Stomach smooth muscle (tissue), 2 donors: Measurements from ENCODE around the gene MKNK2.
"Not testable (repeated sequence)": the region's sequence is repeated elsewhere in the genome, so short reads cannot be mapped to it uniquely, and the experiment has no call there.

Source experiments
- H3K27ac ChIP-seq: one replicate; pipeline ENCODE4 v1.7.0; 2013; ENCODE audit warnings: mild to moderate bottlenecking, low read length, inconsistent platforms
- H3K27me3 ChIP-seq, 2 donors: one replicate each; pipeline ENCODE4 v1.7.0; 2013; ENCODE audit warnings: low read length in 2 of 2; ENCODE audit not compliant: insufficient read depth in 2 of 2, control insufficient read depth in 1 of 2
- H3K36me3 ChIP-seq, 2 donors: one replicate each; pipeline ENCODE4 v1.7.0; 2013; ENCODE audit warnings: low read length in 2 of 2; ENCODE audit not compliant: control insufficient read depth in 2 of 2, insufficient read depth in 2 of 2
- H3K4me1 ChIP-seq: one replicate; pipeline ENCODE4 v1.7.0; 2013; ENCODE audit warnings: low read length; ENCODE audit not compliant: control insufficient read depth, insufficient read depth
- H3K4me3 ChIP-seq, 2 donors: one replicate each; pipeline ENCODE4 v1.7.0; 2013; ENCODE audit warnings: low read length in 2 of 2
- H3K9ac ChIP-seq, 2 donors: one replicate each; pipeline ENCODE4 v1.7.0; 2013; ENCODE audit warnings: low read length in 2 of 2, mild to moderate bottlenecking in 1 of 2
- H3K9me3 ChIP-seq, 2 donors: one replicate each; pipeline ENCODE4 v1.7.0; 2013; ENCODE audit warnings: low read length in 2 of 2; ENCODE audit not compliant: control insufficient read depth in 2 of 2
- donor health status: healthy.
- donor health status: Pancreatic carcinoma.

MKNK2 gene

GRCh38 chr19:2034253-2034652 is 16.8 kb downstream of the MKNK2 start:
- not testable (repeated sequence) for H3K36me3 ChIP-seq, H3K27ac ChIP-seq, H3K9ac ChIP-seq, H3K4me3 ChIP-seq, H3K27me3 ChIP-seq, H3K9me3 ChIP-seq
- H3K4me1 ChIP-seq = peaks cover 17% of the 10 kb centered on the region

DNA sequence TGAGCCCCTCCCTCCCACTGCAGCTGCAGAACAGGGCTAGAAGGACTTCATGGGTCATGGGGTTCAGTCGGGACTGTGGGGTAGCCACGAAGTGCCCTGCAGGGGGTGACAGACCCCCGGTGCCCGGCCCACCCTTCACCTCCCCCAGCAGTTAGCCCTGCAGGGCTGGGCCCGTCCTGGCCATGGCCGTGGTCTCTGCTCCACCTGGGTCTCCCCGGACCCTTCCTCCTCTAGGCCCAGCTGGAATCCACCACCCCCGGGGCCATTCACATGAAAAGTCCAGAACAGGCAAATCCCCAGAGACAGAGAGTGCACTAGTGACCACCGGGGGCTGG is 17.3 kb downstream of the MKNK2 start:
- Histone ChIP-seq H3K27ac (no peak overlapping the region), H3K4me3 (no peak overlapping the region), H3K9me3 (peaks cover 0 to 5% of the 10 kb centered on the region in 2 donors), H3K9ac (no peak overlapping the region), H3K36me3 (no peaks in the 10 kb centered on the region), H3K27me3 (no peaks in the 10 kb centered on the region), H3K4me1 (peaks cover 17% of the 10 kb centered on the region)

DNA sequence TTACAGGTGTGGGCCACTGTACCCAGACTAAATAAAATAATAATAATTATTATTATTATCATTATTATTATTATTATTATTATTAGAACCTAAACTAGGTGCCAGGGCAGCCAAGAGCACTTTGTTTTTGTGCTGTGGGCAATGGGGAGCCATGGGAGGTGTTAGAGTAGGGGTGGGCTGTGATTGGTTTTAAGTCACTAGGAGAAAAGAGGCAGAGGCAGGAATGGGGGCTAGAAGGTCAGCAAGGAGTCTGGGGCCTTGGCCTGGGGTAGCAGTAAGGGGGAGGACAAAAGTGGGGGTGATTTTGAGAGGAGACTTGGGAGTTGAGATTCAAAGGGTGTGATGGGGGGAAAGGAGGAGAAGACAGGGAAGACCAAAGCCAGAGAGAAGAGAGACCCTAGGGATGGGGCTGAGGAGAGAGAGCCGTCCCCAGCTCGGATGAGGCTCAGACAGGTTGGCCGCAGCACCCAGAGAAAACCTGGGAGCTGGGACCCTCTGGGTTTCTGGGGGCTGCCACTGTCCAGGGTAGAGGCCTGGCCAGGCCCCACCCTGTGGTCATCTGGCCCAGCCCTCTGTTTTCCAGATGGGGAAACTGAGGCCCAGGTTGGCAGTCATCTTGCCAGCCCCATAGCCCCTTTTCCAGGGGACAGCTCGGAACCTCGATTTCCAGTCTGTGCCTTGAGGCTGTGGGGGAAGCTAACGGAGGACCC is 17.8 kb downstream of the MKNK2 start:
- Histone ChIP-seq H3K9ac (no peak overlapping the region), H3K9me3 (peaks cover 0 to 5% of the 10 kb centered on the region in 2 donors), H3K27ac (peak overlapping the region; percentile 91), H3K4me3 (no peak overlapping the region), H3K4me1 (peaks cover 17% of the 10 kb centered on the region), H3K36me3 (no peaks in the 10 kb centered on the region), H3K27me3 (no peaks in the 10 kb centered on the region)

DNA sequence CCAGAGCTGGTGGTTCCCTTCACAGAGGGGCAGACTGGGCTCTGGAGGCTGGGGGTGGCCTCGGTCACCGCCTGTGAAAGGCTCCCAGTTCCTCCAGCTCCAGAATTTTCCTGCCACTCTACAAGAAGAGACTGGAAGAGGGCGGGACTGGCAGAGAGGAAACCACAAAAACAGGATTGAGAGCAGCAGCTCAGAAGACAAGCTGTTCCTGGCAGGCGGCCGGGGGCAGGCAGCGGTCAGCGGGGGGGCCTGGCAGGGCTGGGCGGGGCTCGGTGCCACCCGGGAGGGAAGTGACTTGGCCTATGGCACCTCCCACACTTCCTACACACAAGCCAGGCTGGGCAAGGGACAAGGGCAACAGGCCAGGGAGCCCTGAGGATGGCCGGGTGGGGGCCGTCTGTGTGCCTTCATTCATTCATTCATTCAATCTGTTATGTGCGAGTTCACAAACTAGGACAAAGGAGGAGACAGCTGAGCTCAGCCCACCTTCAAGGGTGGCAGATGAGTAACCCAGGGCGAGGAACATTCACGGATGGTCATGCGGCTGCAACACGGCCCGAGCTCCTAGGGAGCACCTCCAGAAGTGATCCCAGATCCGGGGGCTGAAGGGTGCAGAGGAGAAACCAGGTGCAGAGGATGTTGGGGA is 18.6 kb downstream of the MKNK2 start:
- H3K36me3 ChIP-seq = no peaks in the 10 kb centered on the region
- peak overlapping the region; percentile 91 for H3K27ac ChIP-seq
- no peaks in the 10 kb centered on the region for H3K27me3 ChIP-seq
- peaks cover 17% of the 10 kb centered on the region for H3K4me1 ChIP-seq
- H3K4me3 ChIP-seq = peak overlapping the region; percentile 22 to 60
- peak overlapping the region; percentile 55 to 70 for H3K9ac ChIP-seq
- H3K9me3 ChIP-seq = peaks cover 0 to 5% of the 10 kb centered on the region in 2 donors

DNA sequence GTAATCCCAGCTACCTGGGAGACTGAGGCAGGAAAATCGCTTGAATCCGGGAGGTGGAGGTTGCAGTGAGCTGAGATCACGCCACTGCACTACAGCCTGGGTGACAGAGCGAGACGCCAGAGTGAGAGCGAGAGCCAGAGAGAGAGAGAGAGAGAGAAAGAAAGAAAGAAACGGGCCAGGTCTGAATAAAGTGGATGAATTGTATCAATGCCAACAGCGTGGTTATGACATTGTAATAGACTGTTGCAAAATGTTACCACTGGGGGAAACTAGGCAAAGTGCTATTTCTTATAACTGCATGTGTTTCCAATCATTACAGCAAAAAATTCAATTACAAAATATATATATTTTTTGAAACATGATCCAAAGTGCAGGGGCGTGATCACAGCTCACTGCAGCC is 23.7 kb downstream of the MKNK2 start:
- Histone ChIP-seq H3K9ac (no peak overlapping the region), H3K9me3 (no peaks in the 10 kb centered on the region), H3K36me3 (no peaks in the 10 kb centered on the region), H3K4me3 (no peak overlapping the region), H3K27me3 (no peaks in the 10 kb centered on the region), H3K27ac (no peak overlapping the region), H3K4me1 (peaks cover 10% of the 10 kb centered on the region)

DNA sequence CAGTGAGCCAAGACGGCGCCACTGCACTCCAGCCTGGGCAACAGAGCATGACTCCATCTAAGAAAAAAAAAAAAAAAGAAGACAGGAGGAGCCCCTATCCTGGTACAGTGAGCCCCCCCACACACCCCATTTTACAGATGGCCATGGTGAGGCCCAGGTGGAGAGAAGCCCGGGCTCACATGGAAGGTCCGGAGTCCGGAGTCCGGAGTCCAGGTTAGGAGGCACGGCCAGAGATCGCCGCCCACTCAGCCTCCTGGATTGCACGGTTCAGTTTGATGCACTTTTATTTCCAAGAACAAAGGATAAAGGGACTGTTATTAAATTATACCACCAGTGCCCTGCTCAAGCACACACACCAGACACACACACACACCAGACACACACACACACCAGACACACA is 24.3 kb downstream of the MKNK2 start:
- Histone ChIP-seq H3K9ac (no peak overlapping the region), H3K9me3 (no peaks in the 10 kb centered on the region), H3K27me3 (no peaks in the 10 kb centered on the region), H3K4me3 (no peak overlapping the region), H3K27ac (no peak overlapping the region), H3K36me3 (no peaks in the 10 kb centered on the region), H3K4me1 (peaks cover 4% of the 10 kb centered on the region)

DNA sequence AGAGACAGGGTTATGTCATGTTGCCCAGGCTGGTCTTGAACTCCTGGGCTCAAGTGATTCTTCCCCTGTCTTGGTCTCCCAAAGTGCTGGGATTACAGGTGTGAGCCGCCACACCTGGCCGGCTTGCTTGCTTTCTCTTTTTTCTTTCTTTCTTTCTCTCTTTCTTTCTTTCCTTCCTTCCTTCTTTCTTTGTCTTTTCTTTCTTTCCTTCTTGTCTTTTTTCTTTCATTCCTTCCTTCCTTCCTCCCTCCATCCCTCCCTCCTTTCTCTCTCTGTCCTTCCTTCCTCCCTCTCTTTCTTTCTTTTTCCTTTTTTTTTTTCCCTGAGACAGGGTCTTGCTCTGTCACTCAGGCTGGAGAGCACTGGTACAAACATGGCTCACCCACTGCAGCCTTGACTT is 28.8 kb downstream of the MKNK2 start:
- Histone ChIP-seq H3K36me3 (no peaks in the 10 kb centered on the region), H3K4me1 (peaks cover 6% of the 10 kb centered on the region), H3K27ac (no peak overlapping the region), H3K9me3 (no peaks in the 10 kb centered on the region), H3K9ac (no peak overlapping the region), H3K27me3 (no peaks in the 10 kb centered on the region), H3K4me3 (no peak overlapping the region)

DNA sequence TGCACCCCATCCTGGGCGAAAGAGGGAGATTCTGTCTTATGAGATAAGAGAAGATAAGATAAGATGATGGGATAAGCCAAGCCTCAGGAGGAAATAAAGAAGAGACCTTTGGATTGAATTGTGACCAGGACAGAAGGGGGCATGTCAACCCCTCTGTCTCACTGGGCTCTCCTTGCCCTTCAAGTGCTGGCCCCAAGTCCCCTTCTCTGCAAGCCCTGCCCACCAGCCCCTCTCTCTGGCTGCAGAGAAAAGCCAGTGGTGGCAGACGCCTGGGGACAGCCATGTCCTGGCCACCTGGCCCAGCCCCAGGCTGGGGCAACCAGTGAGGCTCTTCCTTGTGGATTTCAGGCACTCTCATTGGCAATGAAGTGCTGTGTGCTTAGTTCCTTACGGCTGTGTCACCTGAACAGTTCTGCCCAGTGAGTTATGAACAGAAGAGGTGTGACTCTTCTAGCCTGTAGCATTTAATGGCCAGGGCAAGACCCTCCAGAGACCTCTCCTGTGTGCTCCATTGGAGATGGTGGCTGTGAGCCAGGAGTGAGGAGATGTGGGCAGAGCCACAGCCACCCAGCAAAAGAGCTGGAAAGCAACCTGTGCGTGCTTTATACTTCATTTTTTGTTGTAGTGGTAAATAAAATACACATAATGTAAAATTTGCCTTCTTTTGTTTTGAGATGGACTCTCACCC is 29.4 kb downstream of the MKNK2 start:
- H3K9me3 ChIP-seq = no peaks in the 10 kb centered on the region
- H3K4me3 ChIP-seq = no peak overlapping the region
- H3K27ac ChIP-seq = no peak overlapping the region
- H3K36me3 ChIP-seq = no peaks in the 10 kb centered on the region
- H3K27me3 ChIP-seq = no peaks in the 10 kb centered on the region
- peaks cover 6% of the 10 kb centered on the region for H3K4me1 ChIP-seq
- no peak overlapping the region for H3K9ac ChIP-seq

DNA sequence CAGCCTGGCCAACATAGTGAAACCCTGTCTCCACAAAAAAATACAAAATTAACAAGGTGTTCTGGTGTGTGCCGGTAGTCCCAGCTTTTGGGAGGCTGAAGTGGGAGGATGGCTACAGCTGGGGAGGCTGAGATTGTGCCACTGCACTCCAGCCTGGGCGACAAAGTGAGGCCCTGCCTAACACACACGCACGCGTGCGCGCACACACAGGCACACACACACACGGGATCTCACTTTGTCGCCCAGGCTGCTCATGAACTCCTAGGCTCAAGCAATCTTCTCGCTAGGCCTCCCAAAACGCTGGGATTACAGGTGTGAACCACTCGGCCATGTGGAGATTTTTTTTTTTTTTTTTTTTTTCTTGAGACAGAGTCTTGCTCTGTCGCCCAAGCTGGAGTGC is 32.3 kb downstream of the MKNK2 start:
- Histone ChIP-seq H3K36me3 (no peaks in the 10 kb centered on the region), H3K27me3 (no peaks in the 10 kb centered on the region), H3K4me1 (peaks cover 19% of the 10 kb centered on the region), H3K9ac (no peak overlapping the region), H3K4me3 (no peak overlapping the region), H3K27ac (no peak overlapping the region), H3K9me3 (no peaks in the 10 kb centered on the region)

DNA sequence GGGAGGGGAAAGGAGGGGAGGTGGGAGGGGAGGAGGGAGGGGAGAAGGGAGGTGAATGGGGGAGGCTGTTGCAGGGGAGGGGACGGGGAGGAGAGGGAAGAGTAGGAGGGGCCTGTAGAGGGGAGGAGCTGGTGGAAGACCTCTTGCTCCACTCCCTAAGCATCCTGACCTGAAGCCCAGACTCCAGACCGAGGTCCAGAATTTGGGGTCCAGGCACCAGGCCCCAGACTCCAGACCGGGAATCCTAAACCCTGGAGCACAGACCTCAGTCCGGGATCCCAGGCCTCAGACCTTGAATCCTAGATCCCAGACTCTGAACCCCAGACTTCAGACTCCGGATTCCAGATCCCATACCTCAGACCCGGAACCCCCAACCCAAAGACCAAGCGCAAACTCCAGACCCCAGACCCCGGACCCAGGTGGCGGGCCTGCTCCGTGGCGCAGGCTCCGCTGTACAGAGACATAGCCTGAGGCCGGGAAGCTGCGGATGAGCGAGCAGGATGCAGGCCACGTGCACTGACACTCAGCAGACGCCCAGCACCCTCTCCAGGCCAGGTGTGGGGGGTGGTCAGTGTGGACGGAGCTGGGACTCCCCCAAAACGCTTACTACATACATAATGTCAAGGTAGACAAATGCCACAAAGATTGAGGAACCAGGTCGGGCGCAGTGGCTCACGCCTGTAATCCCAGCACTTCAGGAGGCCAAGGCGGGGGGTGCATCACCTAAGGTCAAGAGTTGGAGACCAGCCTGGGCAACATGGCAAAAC is 34.8 kb downstream of the MKNK2 start:
- Histone ChIP-seq H3K4me3 (peak overlapping the region in 1 of 2 donors; percentile 57), H3K9ac (peak overlapping the region in 1 of 2 donors; percentile 6), H3K27me3 (no peaks in the 10 kb centered on the region), H3K9me3 (no peaks in the 10 kb centered on the region), H3K36me3 (no peaks in the 10 kb centered on the region), H3K4me1 (peaks cover 22% of the 10 kb centered on the region), H3K27ac (peak overlapping the region; percentile 62)
